GM19240 (cell line): ENCODE data around the gene TUBB6.
A peak's percentile ranks its signal among the peaks of the same experiment; 100 is the strongest.

Experiments used
- DNase-seq: peaks from one replicate; pipeline ENCODE4 v3.0.0; 2011; ENCODE audit warnings: low spot score; ENCODE audit not compliant: insufficient read length

TUBB6 gene

GRCh38 chr18:12307701-12308385, at the start of gene TUBB6:
Gene TUBB6, plus strand, starts transcription at chr18:12308241. Its CDS starts 52 bp downstream, at chr18:12308293.
- DNase-seq = peak; percentile 45

GRCh38 chr18:12258719-12259705, 49.0 kb upstream of the TUBB6 start:
- no peak for DNase-seq

GRCh38 chr18:12262748-12263147, 45.3 kb upstream of the TUBB6 start:
- no peak for DNase-seq

- DNase-seq = no peak
Measured at GRCh38 chr18:12264864-12265263, 43.2 kb upstream of the TUBB6 start.

- DNase-seq = peak; percentile 75
Measured at GRCh38 chr18:12271376-12272235, 36.4 kb upstream of the TUBB6 start.

GRCh38 chr18:12274793-12275192, 33.2 kb upstream of the TUBB6 start:
- DNase-seq = no peak

- DNase-seq = no peak
Measured at GRCh38 chr18:12276736-12277554, 31.1 kb upstream of the TUBB6 start.

GRCh38 chr18:12278215-12278671, 29.8 kb upstream of the TUBB6 start:
- no peak for DNase-seq

- DNase-seq = no peak
Measured at GRCh38 chr18:12278741-12279682, 29.0 kb upstream of the TUBB6 start.

GRCh38 chr18:12279781-12280531, 28.1 kb upstream of the TUBB6 start:
- DNase-seq = no peak

GRCh38 chr18:12281861-12282260, 26.2 kb upstream of the TUBB6 start:
- DNase-seq = no peak

- no peak for DNase-seq
Measured at GRCh38 chr18:12282442-12283039, 25.5 kb upstream of the TUBB6 start.

- no peak for DNase-seq
Measured at GRCh38 chr18:12283256-12283655, 24.8 kb upstream of the TUBB6 start.

- DNase-seq = no peak
Measured at GRCh38 chr18:12283666-12284065, 24.4 kb upstream of the TUBB6 start.

- DNase-seq = no peak
Measured at GRCh38 chr18:12287131-12287681, 20.8 kb upstream of the TUBB6 start.

- no peak for DNase-seq
Measured at GRCh38 chr18:12287684-12288402, 20.2 kb upstream of the TUBB6 start.

GRCh38 chr18:12288403-12288755, 19.7 kb upstream of the TUBB6 start:
- DNase-seq = no peak
